MM.1S (cell line): ENCODE measurements around the gene NCOA3.

Experiments used
- EZH2 ChIP-seq: fragments of 300-600 bp; sonication (generic); optimal IDR thresholded peaks from 2 replicates; pipeline ENCODE3; 2017; ENCODE audit warnings: low read depth, mild to moderate bottlenecking, antibody characterized with exemption, low read length, mixed read lengths
- EZH2phosphoT487 ChIP-seq: fragments of 300-600 bp; sonication (generic); IDR thresholded peaks from 2 replicates; pipeline ENCODE4 v1.6.1; 2018; ENCODE audit warnings: antibody characterized with exemption, low read length
- TF ChIP-seq, protein P1 (sequence below): fragments of 300-600 bp; sonication (generic); IDR thresholded peaks from 2 replicates; pipeline ENCODE4 v1.5.1; 2016; ENCODE audit warnings: antibody characterized with exemption, low read length, mixed read lengths

DNA sequence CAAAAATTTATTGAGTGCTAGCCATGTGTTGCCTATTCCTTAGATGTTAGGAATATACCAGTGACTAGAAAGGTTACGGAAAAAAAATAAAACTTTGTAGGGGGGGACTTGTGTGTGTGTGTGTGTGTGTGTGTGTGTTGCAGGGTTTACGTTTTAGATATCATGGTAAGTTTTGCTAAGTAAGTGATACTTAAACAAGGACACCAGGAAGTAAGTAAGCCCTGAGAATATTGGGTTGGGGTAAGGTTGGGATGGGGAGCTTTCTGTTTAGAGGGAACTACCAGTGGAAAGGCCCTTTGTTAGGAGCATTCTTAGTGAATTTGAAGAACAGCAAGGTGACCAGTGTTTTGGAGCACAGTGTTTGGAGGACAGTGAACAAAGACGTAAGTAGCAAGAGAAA, 30.3 kb downstream of the NCOA3 start:
- TF ChIP-seq, protein P1, sequence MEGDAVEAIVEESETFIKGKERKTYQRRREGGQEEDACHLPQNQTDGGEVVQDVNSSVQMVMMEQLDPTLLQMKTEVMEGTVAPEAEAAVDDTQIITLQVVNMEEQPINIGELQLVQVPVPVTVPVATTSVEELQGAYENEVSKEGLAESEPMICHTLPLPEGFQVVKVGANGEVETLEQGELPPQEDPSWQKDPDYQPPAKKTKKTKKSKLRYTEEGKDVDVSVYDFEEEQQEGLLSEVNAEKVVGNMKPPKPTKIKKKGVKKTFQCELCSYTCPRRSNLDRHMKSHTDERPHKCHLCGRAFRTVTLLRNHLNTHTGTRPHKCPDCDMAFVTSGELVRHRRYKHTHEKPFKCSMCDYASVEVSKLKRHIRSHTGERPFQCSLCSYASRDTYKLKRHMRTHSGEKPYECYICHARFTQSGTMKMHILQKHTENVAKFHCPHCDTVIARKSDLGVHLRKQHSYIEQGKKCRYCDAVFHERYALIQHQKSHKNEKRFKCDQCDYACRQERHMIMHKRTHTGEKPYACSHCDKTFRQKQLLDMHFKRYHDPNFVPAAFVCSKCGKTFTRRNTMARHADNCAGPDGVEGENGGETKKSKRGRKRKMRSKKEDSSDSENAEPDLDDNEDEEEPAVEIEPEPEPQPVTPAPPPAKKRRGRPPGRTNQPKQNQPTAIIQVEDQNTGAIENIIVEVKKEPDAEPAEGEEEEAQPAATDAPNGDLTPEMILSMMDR, result no peak
- TF ChIP-seq EZH2phosphoT487 (no peak), EZH2 (no peak)
